ENCODE measurements around the gene UTF1.

Gene UTF1

DNA sequence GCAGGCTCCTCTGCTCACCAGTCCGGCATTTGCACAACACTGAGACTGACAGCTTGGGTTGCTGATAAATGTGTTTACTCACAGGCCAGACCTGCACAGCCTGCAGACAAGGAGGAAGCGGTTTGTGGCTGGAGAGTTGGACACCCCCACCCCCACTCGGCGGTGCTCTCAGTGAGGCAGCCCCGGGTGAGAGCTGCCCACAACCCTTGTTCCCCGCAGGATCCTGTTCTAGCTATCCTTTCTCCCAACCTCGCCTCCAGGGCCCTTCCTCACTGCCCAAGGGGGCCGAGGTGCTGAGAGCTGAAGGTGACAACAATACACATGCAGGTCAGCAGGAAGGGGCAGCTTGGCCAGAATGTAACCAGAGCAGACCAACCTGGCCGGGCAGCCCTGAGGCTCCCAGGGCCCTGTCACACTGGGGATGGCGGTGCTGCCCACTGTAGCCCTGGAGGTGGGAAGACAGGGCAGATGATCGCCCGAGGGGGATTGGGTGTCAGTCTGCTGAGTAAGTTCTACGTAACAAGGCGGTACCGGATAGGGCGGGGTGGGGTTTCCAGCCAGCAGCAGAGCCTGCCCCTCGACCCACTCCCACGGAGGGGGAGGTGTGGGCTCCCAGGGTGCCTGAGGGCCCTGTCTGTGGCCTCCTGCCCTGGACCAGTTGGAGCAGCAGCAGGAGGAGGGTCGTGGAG, 48.7 kb downstream of the UTF1 start:
- TF ChIP-seq, protein P1, sequence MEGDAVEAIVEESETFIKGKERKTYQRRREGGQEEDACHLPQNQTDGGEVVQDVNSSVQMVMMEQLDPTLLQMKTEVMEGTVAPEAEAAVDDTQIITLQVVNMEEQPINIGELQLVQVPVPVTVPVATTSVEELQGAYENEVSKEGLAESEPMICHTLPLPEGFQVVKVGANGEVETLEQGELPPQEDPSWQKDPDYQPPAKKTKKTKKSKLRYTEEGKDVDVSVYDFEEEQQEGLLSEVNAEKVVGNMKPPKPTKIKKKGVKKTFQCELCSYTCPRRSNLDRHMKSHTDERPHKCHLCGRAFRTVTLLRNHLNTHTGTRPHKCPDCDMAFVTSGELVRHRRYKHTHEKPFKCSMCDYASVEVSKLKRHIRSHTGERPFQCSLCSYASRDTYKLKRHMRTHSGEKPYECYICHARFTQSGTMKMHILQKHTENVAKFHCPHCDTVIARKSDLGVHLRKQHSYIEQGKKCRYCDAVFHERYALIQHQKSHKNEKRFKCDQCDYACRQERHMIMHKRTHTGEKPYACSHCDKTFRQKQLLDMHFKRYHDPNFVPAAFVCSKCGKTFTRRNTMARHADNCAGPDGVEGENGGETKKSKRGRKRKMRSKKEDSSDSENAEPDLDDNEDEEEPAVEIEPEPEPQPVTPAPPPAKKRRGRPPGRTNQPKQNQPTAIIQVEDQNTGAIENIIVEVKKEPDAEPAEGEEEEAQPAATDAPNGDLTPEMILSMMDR (IDR thresholded peaks at IDR 0.05; ENCODE audit: low read depth, low read length, missing control alignments): no peak
- no peak overlapping the region for H3K4me3 ChIP-seq (replicated peaks; ENCODE audit: low read depth, low read length)
- no peak for DNase-seq (ENCODE audit: extremely low read depth, low read depth)

DNA sequence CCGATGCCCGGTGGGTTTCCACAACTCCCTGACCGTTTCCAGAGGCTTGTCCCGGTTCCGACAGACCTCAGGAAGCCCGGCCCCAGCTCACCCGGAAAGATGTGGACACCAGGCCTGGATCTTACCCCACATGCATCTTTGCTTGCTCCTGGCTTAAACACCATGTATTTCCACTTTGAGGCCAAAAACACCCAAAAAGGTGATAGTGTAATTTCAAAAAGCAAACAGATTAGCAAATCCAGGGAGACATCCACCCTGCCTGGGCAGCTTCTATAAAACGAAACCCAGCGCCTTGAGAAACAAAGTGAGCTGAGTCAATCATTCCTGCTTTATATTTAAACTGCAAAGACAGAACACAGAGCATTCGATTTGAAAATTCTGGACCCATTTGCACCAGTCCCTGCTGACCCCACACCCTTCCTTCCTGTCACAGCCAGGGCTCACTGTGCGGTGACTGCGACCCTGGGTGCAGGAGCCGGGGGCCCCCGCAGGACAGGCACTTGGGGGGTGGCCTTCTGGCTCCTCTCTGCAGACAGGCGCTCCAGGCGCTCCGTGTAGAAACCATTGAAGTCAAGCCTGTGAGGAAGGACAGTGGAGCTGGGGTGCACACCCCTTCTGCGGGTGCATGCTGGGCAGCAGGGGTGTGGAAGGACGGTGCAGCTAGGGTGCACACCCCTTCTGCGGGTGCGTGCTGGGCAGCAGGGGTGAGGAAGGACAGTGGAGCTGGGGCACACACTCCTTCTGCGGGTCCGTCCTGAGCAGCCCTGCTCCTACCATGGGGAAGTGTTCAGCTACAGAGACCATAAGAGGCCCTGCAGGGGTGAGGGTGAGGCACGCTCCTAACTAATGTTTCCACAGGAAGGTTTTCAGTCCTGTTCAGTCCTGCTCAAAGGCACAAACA, 49.6 kb downstream of the UTF1 start:
- TF ChIP-seq, protein P1 (IDR thresholded peaks at IDR 0.05; ENCODE audit: low read depth, low read length, missing control alignments): no peak
- no peak overlapping the region for H3K4me3 ChIP-seq (replicated peaks; ENCODE audit: low read depth, low read length)
- DNase-seq (ENCODE audit: extremely low read depth, low read depth): no peak

DNA sequence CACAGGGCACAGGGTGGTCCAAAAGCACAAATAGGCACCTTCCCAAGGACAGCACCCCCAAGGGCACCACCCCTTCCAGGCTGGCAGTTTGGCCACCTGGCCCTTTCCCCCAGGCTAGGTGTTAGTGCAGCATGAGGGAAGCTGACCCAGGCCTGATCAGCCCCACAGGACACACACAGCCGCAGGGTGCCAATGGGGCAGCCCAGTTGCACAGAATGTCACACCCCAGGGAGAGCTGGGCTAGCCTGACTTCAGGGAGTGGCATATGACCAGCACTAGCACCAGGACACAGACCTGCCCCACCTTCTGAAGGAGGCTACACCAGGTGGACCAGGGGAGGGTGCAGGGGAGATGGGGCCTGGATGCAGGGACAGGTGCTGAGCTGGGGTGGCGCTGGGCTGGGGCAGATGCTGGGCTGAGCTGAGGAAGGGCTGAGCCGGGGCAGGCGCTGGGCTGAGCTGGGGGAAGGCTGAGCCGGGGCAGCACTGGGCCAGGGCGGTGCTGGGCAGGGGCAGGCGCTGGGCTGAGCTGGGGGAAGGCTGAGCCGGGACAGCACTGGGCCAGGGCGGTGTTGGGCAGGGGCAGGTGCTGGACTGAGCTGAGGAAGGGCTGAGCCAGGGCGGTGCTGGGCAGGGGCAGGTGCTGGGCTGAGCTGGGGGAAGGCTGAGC, 50.5 kb downstream of the UTF1 start:
- no peak for DNase-seq (ENCODE audit: extremely low read depth, low read depth)
- no peak overlapping the region for H3K4me3 ChIP-seq (replicated peaks; ENCODE audit: low read depth, low read length)
- TF ChIP-seq, protein P1 (IDR thresholded peaks at IDR 0.05; ENCODE audit: low read depth, low read length, missing control alignments): no peak

DNA sequence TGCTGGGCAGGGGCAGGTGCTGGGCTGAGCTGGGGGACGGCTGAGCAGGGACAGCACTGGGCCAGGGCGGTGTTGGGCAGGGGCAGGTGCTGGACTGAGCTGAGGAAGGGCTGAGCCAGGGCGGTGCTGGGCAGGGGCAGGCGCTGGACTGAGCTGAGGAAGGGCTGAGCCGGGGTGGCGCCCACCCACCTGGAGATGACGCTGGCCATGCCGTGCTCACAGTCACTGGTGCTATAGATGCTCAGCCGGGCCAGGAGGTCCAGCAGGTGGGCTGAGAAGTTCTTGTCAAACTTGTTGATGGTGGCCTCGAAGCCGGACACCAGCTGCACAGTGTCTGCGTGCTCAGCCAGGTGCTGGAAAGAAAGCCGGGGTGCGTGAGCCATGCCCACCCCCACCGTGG, 51.1 kb downstream of the UTF1 start:
- TF ChIP-seq, protein P1 (IDR thresholded peaks at IDR 0.05; ENCODE audit: low read depth, low read length, missing control alignments): no peak
- H3K4me3 ChIP-seq (replicated peaks; ENCODE audit: low read depth, low read length): no peak overlapping the region
- no peak for DNase-seq (ENCODE audit: extremely low read depth, low read depth)

Measured in HFF-Myc (cell line).